ENCODE measurements around the gene CDYL. TPM values are rescaled to one million over a fixed set of nuclear protein-coding genes. Genes with fewer than 3 reads are reported as not detected.

Gene CDYL
- total and polyA plus RNA-seq, 4 donors, result 3.3 to 25.4 (median 11.0) TPM

DNA sequence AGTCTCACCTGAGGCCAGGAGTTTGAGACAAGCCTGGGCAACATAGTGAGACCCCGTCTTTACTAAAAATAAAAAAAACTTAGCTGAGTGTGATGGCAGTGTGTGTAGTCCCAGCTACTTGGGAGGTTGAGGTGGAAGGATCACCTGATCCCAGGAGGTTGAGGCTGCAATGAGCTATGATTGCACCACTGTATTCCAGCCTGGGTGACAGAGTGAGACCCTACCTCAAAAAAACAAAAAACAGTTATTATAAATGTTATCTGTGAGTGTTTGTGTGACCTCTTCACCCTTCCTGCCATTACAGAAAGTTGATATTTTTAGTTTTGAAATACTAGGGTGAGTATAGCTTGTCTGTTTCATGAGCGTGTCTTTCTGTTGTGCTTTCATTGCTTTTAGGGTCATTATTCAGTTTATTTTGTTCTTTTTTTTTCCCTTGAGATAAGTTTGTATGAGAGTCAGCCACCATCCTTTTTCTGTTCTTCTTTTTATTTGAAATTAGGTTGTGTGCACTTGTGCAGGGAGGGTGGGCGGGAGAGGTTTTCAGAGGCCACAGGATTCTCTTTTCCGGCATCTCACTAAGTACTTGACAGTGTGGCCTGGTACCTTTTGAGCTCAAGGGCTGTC lies 26.2 kb downstream of the CDYL start:
- H3K36me3 ChIP-seq (ENCODE audit: control insufficient read depth in 4 of 4, insufficient read depth in 3 of 4, low read depth in 1 of 4, low read length in 3 of 4), result peaks cover 0 to 1% (median 0%) of the 10 kb centered on the region in 4 donors
- no peak overlapping the region for H3K9ac ChIP-seq (ENCODE audit: low read depth in 1 of 2, low read length in 2 of 2)
- H3K4me3 ChIP-seq (ENCODE audit: low read depth in 1 of 3, low read length in 3 of 3), result no peak overlapping the region
- H3K27me3 ChIP-seq (ENCODE audit: control insufficient read depth in 4 of 4, insufficient read depth in 4 of 4, low read length in 3 of 4), result no peaks in the 10 kb centered on the region
- 92% methylated on average over 4 of the region's 4 CpGs for WGBS
- TF ChIP-seq TAF1 (conservative IDR thresholded peaks at IDR 0.05) (no peak), SP1 (IDR thresholded peaks at IDR 0.05) (no peak), JUND (IDR thresholded peaks at IDR 0.05) (no peak), FOXA1 (IDR thresholded peaks at IDR 0.05) (no peak), HNF4A (conservative IDR thresholded peaks at IDR 0.05) (no peak), EGR1 (IDR thresholded peaks at IDR 0.05; ENCODE audit: low read depth in 2 of 2) (no peak), RXRA (IDR thresholded peaks at IDR 0.05) (no peak), HNF4G (IDR thresholded peaks at IDR 0.05) (no peak), RAD21 (IDR thresholded peaks at IDR 0.05) (no peak), GABPA (IDR thresholded peaks at IDR 0.05 in 1 of 2, conservative IDR thresholded peaks at IDR 0.05 in 1 of 2) (no peak), FOXA2 (IDR thresholded peaks at IDR 0.05) (no peak), YY1 (IDR thresholded peaks at IDR 0.05) (no peak)
- TF ChIP-seq, protein P1, sequence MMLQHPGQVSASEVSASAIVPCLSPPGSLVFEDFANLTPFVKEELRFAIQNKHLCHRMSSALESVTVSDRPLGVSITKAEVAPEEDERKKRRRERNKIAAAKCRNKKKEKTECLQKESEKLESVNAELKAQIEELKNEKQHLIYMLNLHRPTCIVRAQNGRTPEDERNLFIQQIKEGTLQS (IDR thresholded peaks at IDR 0.05), result no peak
- TF ChIP-seq, protein P2, sequence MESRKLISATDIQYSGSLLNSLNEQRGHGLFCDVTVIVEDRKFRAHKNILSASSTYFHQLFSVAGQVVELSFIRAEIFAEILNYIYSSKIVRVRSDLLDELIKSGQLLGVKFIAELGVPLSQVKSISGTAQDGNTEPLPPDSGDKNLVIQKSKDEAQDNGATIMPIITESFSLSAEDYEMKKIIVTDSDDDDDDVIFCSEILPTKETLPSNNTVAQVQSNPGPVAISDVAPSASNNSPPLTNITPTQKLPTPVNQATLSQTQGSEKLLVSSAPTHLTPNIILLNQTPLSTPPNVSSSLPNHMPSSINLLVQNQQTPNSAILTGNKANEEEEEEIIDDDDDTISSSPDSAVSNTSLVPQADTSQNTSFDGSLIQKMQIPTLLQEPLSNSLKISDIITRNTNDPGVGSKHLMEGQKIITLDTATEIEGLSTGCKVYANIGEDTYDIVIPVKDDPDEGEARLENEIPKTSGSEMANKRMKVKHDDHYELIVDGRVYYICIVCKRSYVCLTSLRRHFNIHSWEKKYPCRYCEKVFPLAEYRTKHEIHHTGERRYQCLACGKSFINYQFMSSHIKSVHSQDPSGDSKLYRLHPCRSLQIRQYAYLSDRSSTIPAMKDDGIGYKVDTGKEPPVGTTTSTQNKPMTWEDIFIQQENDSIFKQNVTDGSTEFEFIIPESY (IDR thresholded peaks at IDR 0.05), result no peak
- TF ChIP-seq, protein P3, sequence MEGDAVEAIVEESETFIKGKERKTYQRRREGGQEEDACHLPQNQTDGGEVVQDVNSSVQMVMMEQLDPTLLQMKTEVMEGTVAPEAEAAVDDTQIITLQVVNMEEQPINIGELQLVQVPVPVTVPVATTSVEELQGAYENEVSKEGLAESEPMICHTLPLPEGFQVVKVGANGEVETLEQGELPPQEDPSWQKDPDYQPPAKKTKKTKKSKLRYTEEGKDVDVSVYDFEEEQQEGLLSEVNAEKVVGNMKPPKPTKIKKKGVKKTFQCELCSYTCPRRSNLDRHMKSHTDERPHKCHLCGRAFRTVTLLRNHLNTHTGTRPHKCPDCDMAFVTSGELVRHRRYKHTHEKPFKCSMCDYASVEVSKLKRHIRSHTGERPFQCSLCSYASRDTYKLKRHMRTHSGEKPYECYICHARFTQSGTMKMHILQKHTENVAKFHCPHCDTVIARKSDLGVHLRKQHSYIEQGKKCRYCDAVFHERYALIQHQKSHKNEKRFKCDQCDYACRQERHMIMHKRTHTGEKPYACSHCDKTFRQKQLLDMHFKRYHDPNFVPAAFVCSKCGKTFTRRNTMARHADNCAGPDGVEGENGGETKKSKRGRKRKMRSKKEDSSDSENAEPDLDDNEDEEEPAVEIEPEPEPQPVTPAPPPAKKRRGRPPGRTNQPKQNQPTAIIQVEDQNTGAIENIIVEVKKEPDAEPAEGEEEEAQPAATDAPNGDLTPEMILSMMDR (IDR thresholded peaks at IDR 0.05; ENCODE audit: low read depth, low read length, missing input control), result no peak
- H3K4me1 ChIP-seq (ENCODE audit: control insufficient read depth in 4 of 4, insufficient read depth in 4 of 4, low read length in 3 of 4), result peaks cover 0 to 9% (median 7%) of the 10 kb centered on the region in 4 donors
- H3K9me3 ChIP-seq (ENCODE audit: control insufficient read depth in 4 of 4, low read length in 3 of 4), result no peaks in the 10 kb centered on the region
- H3K27ac ChIP-seq (ENCODE audit: low read depth in 1 of 2, low read length in 2 of 2), result no peak overlapping the region
- DNase-seq (ENCODE audit: low spot score), result no peak

DNA sequence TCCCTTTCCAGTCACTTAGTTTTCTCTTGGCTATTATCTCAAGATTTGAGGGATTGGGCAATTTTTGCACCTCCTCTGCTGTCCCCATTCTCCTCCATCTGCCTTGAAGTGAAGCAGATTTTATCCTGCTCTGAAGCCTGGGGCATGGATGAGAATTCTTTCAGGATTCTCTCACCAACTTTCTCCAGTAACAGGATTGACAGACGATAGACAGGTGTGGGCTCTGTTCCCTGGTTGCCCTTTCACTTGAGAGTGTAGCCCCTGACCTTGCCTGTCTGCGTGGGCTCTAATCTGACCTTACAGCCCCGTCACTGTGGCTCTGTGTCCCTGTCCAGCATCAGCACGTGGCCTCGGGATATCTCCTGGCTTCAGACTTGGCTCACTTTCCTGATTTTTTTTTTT lies 27.1 kb downstream of the CDYL start:
- no peak overlapping the region for H3K9ac ChIP-seq (ENCODE audit: low read depth in 1 of 2, low read length in 2 of 2)
- H3K4me1 ChIP-seq (ENCODE audit: control insufficient read depth in 4 of 4, insufficient read depth in 4 of 4, low read length in 3 of 4), result peaks cover 0 to 9% (median 7%) of the 10 kb centered on the region in 4 donors
- H3K9me3 ChIP-seq (ENCODE audit: control insufficient read depth in 4 of 4, low read length in 3 of 4), result no peaks in the 10 kb centered on the region
- WGBS, result 28% methylated on average over 5 of the region's 5 CpGs
- no peaks in the 10 kb centered on the region for H3K27me3 ChIP-seq (ENCODE audit: control insufficient read depth in 4 of 4, insufficient read depth in 4 of 4, low read length in 3 of 4)
- TF ChIP-seq, protein P4, sequence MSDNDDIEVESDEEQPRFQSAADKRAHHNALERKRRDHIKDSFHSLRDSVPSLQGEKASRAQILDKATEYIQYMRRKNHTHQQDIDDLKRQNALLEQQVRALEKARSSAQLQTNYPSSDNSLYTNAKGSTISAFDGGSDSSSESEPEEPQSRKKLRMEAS (IDR thresholded peaks at IDR 0.05), result no peak
- TF ChIP-seq JUND (IDR thresholded peaks at IDR 0.05) (no peak), SP1 (IDR thresholded peaks at IDR 0.05) (no peak)
- TF ChIP-seq, protein P5, sequence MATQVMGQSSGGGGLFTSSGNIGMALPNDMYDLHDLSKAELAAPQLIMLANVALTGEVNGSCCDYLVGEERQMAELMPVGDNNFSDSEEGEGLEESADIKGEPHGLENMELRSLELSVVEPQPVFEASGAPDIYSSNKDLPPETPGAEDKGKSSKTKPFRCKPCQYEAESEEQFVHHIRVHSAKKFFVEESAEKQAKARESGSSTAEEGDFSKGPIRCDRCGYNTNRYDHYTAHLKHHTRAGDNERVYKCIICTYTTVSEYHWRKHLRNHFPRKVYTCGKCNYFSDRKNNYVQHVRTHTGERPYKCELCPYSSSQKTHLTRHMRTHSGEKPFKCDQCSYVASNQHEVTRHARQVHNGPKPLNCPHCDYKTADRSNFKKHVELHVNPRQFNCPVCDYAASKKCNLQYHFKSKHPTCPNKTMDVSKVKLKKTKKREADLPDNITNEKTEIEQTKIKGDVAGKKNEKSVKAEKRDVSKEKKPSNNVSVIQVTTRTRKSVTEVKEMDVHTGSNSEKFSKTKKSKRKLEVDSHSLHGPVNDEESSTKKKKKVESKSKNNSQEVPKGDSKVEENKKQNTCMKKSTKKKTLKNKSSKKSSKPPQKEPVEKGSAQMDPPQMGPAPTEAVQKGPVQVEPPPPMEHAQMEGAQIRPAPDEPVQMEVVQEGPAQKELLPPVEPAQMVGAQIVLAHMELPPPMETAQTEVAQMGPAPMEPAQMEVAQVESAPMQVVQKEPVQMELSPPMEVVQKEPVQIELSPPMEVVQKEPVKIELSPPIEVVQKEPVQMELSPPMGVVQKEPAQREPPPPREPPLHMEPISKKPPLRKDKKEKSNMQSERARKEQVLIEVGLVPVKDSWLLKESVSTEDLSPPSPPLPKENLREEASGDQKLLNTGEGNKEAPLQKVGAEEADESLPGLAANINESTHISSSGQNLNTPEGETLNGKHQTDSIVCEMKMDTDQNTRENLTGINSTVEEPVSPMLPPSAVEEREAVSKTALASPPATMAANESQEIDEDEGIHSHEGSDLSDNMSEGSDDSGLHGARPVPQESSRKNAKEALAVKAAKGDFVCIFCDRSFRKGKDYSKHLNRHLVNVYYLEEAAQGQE (IDR thresholded peaks at IDR 0.05), result peak; percentile 89
- TF ChIP-seq, protein P2 (IDR thresholded peaks at IDR 0.05), result no peak
- H3K36me3 ChIP-seq (ENCODE audit: control insufficient read depth in 4 of 4, insufficient read depth in 3 of 4, low read depth in 1 of 4, low read length in 3 of 4), result peaks cover 0 to 1% (median 0%) of the 10 kb centered on the region in 4 donors
- no peak for DNase-seq (ENCODE audit: low spot score)
- H3K4me3 ChIP-seq (ENCODE audit: low read depth in 1 of 3, low read length in 3 of 3), result no peak overlapping the region
- no peak overlapping the region for H3K27ac ChIP-seq (ENCODE audit: low read depth in 1 of 2, low read length in 2 of 2)

Measured in liver (tissue), 9 donors.